ENCODE measurements around the gene EGLN3.
"Not testable (repeated sequence)": the region's sequence is repeated elsewhere in the genome, so short reads cannot be mapped to it uniquely, and the experiment has no call there.

The EGLN3 gene

DNA sequence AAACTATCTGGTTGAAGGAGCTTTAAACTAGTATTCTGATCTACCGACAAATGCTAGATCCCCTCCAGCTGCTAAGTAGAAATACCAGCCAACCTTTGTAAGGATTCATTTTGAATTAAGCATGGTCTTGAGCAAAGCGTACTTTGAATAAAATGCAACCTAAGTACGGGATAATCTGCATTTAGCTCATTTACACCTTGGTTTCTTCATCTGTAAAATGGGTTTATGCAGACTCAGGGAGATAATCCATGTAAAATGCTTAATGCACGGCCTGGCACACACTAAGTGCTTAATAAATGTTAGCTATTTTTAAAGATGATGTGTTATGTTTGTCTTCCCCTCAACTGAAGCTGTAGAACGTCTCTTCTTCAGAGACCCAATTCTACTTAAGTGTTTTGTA, 15.9 kb downstream of the EGLN3 start:
- H3K4me1 Mint-ChIP-seq (ENCODE audit: low read depth): peaks cover 29% of the 10 kb centered on the region
- H3K27ac Mint-ChIP-seq: no peak overlapping the region
- peaks cover 34% of the 10 kb centered on the region for H3K36me3 Mint-ChIP-seq (ENCODE audit: low read depth)
- no peaks in the 10 kb centered on the region for H3K9me3 Mint-ChIP-seq
- no peak overlapping the region for H3K4me3 Mint-ChIP-seq
- H3K27me3 Mint-ChIP-seq (ENCODE audit: low read depth): no peaks in the 10 kb centered on the region

DNA sequence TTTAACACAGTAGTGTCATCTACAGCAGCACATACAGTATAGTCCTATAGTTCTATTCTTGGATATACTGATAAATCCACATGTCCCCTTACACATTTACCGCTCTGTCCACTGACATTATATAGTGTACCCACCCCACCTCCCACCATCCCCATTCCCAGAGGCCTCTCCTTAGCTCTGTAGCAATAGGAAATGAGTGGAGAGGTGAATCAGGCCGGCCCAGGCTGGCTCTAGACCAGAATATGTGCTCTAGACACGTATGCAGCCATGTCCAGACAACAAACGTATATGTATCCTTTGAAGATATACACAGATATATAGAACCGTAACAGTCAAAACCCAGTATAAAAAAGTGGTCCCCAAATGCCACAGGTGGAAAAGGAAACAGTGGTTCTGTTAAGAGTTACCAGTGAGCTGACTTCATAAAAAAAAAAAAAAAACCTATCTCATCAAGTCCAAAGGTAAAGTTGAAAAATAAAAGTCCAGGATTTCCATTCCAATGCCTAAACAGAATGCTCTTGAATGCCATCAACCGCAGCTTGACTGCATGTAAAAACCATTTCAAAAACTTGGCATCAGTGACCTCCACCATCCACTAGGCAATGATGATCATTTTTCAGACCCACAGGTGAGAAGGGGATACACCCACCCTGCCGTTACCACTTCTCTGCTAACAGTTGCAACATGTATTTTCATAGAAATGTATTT, 16.7 kb downstream of the EGLN3 start:
- no peak overlapping the region for H3K4me3 Mint-ChIP-seq
- peaks cover 39% of the 10 kb centered on the region for H3K36me3 Mint-ChIP-seq (ENCODE audit: low read depth)
- no peaks in the 10 kb centered on the region for H3K27me3 Mint-ChIP-seq (ENCODE audit: low read depth)
- H3K4me1 Mint-ChIP-seq (ENCODE audit: low read depth): peaks cover 31% of the 10 kb centered on the region
- no peak overlapping the region for H3K27ac Mint-ChIP-seq
- no peaks in the 10 kb centered on the region for H3K9me3 Mint-ChIP-seq

DNA sequence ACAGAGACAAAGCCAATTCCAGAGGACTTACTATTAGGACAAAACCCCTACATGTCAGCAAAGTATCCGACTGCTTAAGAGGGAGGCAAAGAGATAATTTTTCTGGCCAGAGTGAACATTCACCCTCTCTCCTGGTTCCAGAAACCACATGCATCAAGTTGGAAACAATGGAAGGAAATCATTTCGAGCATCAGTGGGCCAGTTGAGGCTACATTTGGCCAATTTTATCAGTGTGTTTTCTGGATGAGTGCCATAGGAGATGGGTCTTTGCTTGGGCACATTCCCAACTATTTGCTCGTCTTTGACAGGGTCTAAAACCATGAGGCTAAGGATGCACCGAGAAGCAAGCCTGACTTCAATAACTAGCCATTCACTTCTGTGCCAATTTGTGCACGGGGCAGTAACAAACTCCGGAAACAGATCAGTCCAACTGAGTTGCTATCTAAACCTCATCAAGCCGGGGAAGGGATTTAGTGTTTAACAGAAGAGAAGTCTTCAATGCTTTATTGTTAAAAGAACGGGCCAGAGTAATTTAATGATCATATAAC, 17.4 kb downstream of the EGLN3 start:
- H3K9me3 Mint-ChIP-seq: no peaks in the 10 kb centered on the region
- H3K4me3 Mint-ChIP-seq: no peak overlapping the region
- peaks cover 41% of the 10 kb centered on the region for H3K36me3 Mint-ChIP-seq (ENCODE audit: low read depth)
- H3K27me3 Mint-ChIP-seq (ENCODE audit: low read depth): no peaks in the 10 kb centered on the region
- peaks cover 31% of the 10 kb centered on the region for H3K4me1 Mint-ChIP-seq (ENCODE audit: low read depth)
- no peak overlapping the region for H3K27ac Mint-ChIP-seq

DNA sequence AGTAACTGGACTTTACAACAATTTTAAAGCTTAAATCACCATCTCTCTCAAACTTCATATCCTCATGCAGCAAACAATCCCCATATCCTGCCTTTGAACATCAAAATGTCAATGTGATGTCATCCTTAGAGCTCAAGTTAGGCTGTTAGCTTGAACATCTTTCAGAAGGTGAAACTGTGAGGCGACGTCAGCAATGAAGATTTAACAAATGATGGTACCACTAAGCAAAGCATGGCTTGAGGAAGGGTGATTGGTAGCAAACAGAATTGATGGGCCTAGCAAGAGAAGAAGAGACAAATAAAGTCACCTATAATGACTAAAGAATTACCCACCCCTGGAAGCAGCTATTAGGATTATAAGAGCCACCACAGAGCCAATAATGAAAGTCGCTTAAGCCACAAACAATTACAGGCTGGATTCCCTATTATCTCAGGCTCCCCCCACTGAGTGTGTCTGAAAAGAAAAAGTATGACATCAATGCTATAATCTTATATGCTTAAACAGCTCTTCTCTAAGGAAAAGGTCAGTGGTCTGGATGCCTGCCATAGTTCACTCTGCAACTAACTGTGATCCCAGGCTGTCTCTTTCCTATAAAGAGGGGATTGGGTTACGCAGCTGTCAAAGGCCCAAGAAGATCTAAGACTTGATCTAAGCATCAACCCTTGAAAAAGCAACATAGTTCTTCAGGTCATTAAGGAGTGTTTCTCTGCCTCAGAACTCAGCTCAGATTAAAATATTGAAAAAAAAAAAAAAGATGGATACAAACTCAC, 18.1 kb downstream of the EGLN3 start:
- H3K27me3 Mint-ChIP-seq (ENCODE audit: low read depth): no peaks in the 10 kb centered on the region
- H3K9me3 Mint-ChIP-seq: no peaks in the 10 kb centered on the region
- no peak overlapping the region for H3K27ac Mint-ChIP-seq
- no peak overlapping the region for H3K4me3 Mint-ChIP-seq
- H3K4me1 Mint-ChIP-seq (ENCODE audit: low read depth): peaks cover 33% of the 10 kb centered on the region
- peaks cover 48% of the 10 kb centered on the region for H3K36me3 Mint-ChIP-seq (ENCODE audit: low read depth)

DNA sequence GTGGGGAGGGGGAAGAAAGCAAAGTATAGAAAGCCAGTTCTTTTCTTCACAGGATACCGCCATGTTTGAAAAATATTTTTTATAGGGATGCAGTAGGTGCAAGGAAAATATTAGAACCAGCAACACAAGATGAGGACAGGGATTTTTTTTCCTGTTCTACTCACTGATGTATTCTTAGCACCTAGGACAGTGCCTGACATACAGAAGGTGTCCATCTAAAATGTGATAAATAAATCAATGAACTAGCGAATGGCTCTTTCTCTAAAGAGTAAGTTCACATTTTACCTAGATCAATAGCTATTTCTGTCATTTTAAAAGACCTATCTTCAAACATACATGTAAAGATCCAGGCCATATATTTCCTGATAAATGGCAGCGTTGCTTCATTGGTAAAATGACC, 18.8 kb downstream of the EGLN3 start:
- peaks cover 31% of the 10 kb centered on the region for H3K4me1 Mint-ChIP-seq (ENCODE audit: low read depth)
- no peak overlapping the region for H3K27ac Mint-ChIP-seq
- H3K27me3 Mint-ChIP-seq (ENCODE audit: low read depth): no peaks in the 10 kb centered on the region
- H3K9me3 Mint-ChIP-seq: no peaks in the 10 kb centered on the region
- peaks cover 52% of the 10 kb centered on the region for H3K36me3 Mint-ChIP-seq (ENCODE audit: low read depth)
- no peak overlapping the region for H3K4me3 Mint-ChIP-seq

DNA sequence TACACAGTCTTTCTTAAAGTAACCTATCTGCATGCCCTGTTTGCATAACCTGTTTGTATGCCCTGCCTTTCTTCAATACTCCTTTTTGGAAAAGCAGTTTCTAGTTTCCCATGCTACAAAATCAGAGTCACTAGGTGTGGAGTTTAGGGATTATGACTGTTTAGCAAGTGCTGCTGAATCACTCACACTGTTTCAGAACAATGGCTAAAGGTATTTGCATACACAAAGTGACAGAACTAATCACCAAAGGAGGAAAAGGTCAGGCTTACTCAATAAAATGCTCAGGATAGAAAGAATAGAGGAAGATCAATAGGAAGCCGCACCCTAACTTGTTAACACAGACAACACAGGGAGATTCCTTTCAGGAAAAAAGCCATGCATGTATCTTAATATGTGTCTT, 19.4 kb downstream of the EGLN3 start:
- no peaks in the 10 kb centered on the region for H3K27me3 Mint-ChIP-seq (ENCODE audit: low read depth)
- H3K4me3 Mint-ChIP-seq: no peak overlapping the region
- H3K36me3 Mint-ChIP-seq (ENCODE audit: low read depth): peaks cover 54% of the 10 kb centered on the region
- no peak overlapping the region for H3K27ac Mint-ChIP-seq
- H3K4me1 Mint-ChIP-seq (ENCODE audit: low read depth): peaks cover 30% of the 10 kb centered on the region
- H3K9me3 Mint-ChIP-seq: no peaks in the 10 kb centered on the region

DNA sequence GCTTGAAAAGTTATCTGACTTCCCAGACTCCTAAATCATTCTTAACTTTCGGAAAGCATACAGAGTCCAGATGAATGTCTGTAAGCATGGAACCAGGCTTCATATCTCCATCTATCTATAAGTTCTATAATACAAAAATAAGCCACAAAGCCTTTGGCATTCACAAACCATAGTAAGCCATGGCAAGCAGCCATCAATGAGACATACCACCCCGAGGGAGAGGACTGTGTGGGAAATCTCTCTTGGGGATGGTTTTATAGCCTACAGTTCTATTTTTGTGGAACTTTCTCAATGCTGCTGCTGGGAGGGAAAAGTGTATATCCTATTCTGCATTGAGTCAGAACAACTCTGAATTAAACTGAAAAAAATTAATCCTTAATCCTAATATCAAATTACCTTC, 20.4 kb downstream of the EGLN3 start:
- Mint-ChIP-seq H3K27ac (no peak overlapping the region), H3K36me3 (ENCODE audit: low read depth) (peaks cover 58% of the 10 kb centered on the region), H3K27me3 (ENCODE audit: low read depth) (no peaks in the 10 kb centered on the region), H3K4me1 (ENCODE audit: low read depth) (peaks cover 25% of the 10 kb centered on the region), H3K4me3 (no peak overlapping the region), H3K9me3 (no peaks in the 10 kb centered on the region)

DNA sequence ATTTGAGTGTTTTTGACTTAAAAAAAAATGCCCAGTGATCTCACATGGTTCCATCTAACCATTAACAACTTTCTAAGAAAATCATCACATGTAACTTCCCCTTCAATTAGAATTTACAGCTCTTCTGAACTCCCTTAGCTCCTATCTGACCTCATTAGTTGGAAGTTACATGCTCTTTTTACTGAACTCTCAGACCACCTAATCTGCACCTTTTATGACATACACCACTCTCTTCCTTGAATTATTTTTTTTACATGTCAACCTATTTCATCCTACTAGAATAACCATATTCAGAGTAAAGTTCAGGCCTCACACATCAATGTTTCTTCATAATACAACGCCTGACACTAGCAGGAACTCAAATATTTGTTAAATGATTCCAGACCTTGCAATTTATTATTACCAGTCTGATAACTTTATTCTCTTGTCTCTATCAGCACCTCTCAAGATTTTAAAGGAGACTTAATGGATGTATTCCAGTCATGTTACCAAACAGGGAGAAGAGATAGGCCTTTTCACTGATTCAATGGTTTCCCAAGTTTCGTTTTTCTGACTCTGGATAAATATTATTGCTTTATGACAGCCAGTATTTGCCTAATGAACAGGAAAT, 21.0 kb downstream of the EGLN3 start:
- no peaks in the 10 kb centered on the region for H3K9me3 Mint-ChIP-seq

DNA sequence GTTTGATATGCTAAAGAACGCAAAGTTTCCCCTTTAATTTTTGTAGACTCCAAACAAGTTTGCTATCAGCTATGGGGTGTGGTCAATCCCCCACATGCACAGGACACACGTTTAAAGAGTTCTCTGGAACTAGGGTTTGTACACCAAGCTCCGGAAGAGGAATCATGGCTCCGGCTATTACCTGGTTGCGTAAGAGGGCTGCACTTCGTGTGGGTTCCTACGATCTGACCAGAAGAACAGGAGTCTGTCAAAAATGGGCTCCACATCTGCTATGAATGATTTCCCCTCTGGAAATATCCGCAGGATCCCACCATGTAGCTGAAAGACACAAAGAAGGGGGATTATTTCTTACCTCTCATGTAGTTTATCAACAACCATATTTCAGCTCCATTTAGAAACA, 22.0 kb downstream of the EGLN3 start:
- no peaks in the 10 kb centered on the region for H3K27me3 Mint-ChIP-seq (ENCODE audit: low read depth)
- H3K36me3 Mint-ChIP-seq (ENCODE audit: low read depth): peaks cover 67% of the 10 kb centered on the region
- H3K27ac Mint-ChIP-seq: no peak overlapping the region
- H3K9me3 Mint-ChIP-seq: no peaks in the 10 kb centered on the region
- H3K4me1 Mint-ChIP-seq (ENCODE audit: low read depth): peaks cover 24% of the 10 kb centered on the region
- no peak overlapping the region for H3K4me3 Mint-ChIP-seq

More for the DNA sequence above, 21.0 kb downstream of the EGLN3 start:
- H3K27ac Mint-ChIP-seq: no peak overlapping the region
- H3K4me1 Mint-ChIP-seq (ENCODE audit: low read depth): peaks cover 24% of the 10 kb centered on the region
- no peaks in the 10 kb centered on the region for H3K27me3 Mint-ChIP-seq (ENCODE audit: low read depth)
- H3K36me3 Mint-ChIP-seq (ENCODE audit: low read depth): peaks cover 59% of the 10 kb centered on the region
- no peak overlapping the region for H3K4me3 Mint-ChIP-seq

DNA sequence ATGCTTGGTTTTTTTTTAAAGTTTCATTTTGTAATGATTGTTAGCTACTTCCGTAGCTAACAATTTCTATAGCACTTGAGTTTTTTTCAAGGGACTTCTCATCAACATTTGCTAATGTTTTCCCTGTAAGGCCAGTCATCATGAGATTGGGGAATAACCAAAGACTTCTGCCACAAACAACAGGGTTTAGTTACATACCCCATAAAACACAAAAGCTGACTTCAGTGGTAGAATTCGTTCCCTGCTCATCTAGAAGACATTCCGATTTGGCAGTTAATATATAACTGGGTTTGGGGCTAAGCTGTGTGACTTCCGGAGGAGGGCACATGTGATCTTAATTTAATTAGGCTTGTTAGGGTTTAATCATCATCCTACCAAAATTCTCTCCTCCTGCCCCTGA, 22.9 kb downstream of the EGLN3 start:
- no peak overlapping the region for H3K27ac Mint-ChIP-seq
- H3K27me3 Mint-ChIP-seq (ENCODE audit: low read depth): no peaks in the 10 kb centered on the region
- peaks cover 18% of the 10 kb centered on the region for H3K4me1 Mint-ChIP-seq (ENCODE audit: low read depth)

DNA sequence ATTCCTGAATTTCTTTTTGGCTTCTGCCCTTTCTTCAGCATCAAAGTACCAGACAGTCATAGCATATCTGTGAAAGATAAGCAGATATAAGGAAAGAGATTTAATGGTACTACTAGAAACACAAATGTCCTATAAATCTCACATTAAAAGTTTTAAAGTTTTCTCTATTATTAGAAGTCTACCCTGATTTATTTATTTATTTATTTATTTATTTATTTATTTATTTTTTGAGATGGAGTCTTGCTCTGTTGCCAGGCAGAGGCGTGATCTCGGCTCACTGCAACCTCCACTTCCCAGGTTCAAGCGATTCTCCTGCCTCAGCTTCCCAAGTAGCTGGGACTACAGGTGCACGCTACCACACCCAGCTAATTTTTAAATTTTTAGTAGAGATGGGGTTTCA, 23.9 kb downstream of the EGLN3 start:
- H3K9me3 Mint-ChIP-seq; H3K4me3 Mint-ChIP-seq; H3K27ac Mint-ChIP-seq; H3K27me3 Mint-ChIP-seq (ENCODE audit: low read depth): not testable (repeated sequence)
- H3K36me3 Mint-ChIP-seq (ENCODE audit: low read depth): peaks cover 74% of the 10 kb centered on the region
- H3K4me1 Mint-ChIP-seq (ENCODE audit: low read depth): peaks cover 16% of the 10 kb centered on the region

More for the DNA sequence above, 22.9 kb downstream of the EGLN3 start:
- H3K36me3 Mint-ChIP-seq (ENCODE audit: low read depth): peaks cover 71% of the 10 kb centered on the region
- no peak overlapping the region for H3K4me3 Mint-ChIP-seq
- no peaks in the 10 kb centered on the region for H3K9me3 Mint-ChIP-seq

DNA sequence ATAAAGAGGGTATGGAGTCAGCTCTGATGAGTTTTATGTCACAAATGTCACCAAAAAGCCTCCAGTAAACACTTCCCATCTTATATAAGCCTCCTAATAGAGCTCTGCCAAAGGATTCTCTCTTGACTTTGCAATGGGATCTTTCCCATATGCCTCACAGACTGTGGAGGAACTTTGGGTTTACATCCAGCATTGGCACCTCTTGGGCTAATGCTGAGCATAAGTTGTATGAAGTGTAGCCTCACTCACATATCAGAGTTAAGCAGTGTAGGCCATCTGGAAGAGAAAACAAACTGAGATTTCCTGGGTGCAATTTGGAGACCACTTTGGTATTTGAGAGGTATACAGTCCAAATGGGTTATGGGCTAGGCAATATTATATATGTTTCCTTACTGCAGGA, 24.9 kb downstream of the EGLN3 start:
- Mint-ChIP-seq H3K4me3 (no peak overlapping the region), H3K36me3 (ENCODE audit: low read depth) (peaks cover 74% of the 10 kb centered on the region), H3K9me3 (peaks cover 3% of the 10 kb centered on the region)

DNA sequence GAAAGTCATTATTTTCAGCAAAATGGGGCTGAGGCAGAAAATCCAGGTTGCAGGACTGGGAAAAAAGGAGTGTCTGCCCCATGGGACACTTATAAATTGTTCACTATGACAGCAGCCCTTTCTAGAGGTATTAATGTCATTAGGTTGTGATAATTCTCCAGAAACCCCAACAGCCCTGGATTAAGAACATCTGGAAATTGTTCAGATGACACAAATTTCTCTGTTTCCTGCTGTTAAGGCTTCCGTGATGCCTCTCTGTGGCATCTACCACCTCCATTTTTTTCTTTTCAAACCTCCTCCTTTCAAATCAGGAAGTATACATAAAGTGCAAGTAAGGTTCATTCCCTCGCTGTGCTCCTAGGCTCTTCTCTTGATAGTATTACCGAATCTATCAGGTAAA, 25.6 kb downstream of the EGLN3 start:
- no peaks in the 10 kb centered on the region for H3K27me3 Mint-ChIP-seq (ENCODE audit: low read depth)
- H3K27ac Mint-ChIP-seq: no peak overlapping the region
- H3K36me3 Mint-ChIP-seq (ENCODE audit: low read depth): peaks cover 69% of the 10 kb centered on the region
- peaks cover 10% of the 10 kb centered on the region for H3K4me1 Mint-ChIP-seq (ENCODE audit: low read depth)
- H3K4me3 Mint-ChIP-seq: no peak overlapping the region
- peaks cover 3% of the 10 kb centered on the region for H3K9me3 Mint-ChIP-seq

More for the DNA sequence above, 24.9 kb downstream of the EGLN3 start:
- H3K27ac Mint-ChIP-seq: no peak overlapping the region
- H3K4me1 Mint-ChIP-seq (ENCODE audit: low read depth): peaks cover 10% of the 10 kb centered on the region
- no peaks in the 10 kb centered on the region for H3K27me3 Mint-ChIP-seq (ENCODE audit: low read depth)

DNA sequence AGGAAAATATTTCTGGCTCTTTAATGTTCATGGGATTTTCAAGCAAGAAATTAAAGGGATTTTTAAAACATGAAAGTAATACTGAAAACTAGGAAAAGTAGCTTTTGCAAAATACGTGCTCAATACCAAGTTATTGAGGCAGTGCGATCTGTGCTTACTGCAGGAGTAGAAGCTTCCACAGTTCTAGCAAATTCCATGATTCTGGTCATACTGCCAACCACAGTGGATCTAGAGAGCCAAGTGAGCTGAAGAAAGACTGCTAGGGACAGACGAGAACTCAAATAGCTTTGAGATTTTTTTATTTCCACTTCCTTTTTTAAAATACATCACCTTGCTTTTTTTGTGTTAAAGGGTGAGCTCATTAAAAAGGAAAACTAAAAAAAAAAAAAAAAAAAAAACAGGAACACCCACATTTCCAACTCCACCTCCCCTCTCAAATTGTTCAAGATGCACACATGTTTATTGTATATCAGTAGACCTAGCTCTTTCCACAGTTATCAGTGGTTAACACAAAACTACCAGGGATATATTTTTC, 26.2 kb downstream of the EGLN3 start:
- Mint-ChIP-seq H3K4me3 (no peak overlapping the region), H3K27me3 (ENCODE audit: low read depth) (no peaks in the 10 kb centered on the region), H3K9me3 (peaks cover 3% of the 10 kb centered on the region), H3K4me1 (ENCODE audit: low read depth) (peaks cover 8% of the 10 kb centered on the region), H3K36me3 (ENCODE audit: low read depth) (peaks cover 63% of the 10 kb centered on the region), H3K27ac (no peak overlapping the region)

Measured in T-helper 1 cell treated with Interleukin-12 subunit alpha and Interleukin-12 subunit beta and Interleukin-4 antibody, amounts not matched to agents 30 μg/mL and 1 μg/mL, for 36 hours (primary cell).